MM.1S (cell line): ENCODE measurements around the gene GATAD2B.

Experiments
- EZH2 ChIP-seq: fragments of 300-600 bp; sonication (generic); optimal IDR thresholded peaks from 2 replicates; pipeline ENCODE3; 2017; ENCODE audit warnings: low read depth, mild to moderate bottlenecking, antibody characterized with exemption, low read length, mixed read lengths
- TF ChIP-seq, protein P1 (sequence below): fragments of 300-600 bp; sonication (generic); IDR thresholded peaks from 2 replicates; pipeline ENCODE4 v1.5.1; 2016; ENCODE audit warnings: antibody characterized with exemption, low read length, mixed read lengths

DNA sequence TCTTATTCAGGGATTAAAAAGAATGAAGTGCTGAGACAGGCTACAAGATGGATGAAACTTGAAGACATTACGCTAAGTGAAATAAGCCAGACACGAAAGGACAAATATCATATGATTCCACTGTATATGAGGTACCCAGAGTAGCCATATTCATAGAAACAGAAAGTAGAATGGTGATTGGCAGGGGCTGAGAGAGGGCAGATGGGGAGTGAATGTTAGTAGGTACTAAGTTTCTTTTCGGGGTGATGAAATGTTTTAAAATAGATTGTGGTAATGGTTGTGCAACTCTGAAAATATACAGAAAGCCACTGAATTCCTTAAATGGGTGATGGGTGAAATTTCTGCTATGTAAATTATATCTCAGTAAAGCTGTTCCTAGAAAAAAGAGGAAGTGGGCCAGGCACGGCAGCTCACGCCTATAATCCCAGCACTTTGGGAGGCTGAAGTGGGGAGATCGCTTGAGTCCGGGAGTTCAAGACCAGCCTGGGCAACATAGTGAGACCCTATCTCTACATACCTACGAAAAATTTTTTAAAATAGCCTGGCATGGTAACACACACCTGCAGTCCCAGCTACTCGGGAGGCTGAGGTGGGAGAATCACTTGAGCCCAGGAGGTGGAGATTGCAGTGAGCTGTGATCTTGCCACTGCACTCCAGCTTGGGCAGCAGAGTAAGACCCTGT, 131.7 kb downstream of the GATAD2B start:
- TF ChIP-seq, protein P1, sequence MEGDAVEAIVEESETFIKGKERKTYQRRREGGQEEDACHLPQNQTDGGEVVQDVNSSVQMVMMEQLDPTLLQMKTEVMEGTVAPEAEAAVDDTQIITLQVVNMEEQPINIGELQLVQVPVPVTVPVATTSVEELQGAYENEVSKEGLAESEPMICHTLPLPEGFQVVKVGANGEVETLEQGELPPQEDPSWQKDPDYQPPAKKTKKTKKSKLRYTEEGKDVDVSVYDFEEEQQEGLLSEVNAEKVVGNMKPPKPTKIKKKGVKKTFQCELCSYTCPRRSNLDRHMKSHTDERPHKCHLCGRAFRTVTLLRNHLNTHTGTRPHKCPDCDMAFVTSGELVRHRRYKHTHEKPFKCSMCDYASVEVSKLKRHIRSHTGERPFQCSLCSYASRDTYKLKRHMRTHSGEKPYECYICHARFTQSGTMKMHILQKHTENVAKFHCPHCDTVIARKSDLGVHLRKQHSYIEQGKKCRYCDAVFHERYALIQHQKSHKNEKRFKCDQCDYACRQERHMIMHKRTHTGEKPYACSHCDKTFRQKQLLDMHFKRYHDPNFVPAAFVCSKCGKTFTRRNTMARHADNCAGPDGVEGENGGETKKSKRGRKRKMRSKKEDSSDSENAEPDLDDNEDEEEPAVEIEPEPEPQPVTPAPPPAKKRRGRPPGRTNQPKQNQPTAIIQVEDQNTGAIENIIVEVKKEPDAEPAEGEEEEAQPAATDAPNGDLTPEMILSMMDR = no peak
- no peak for TF ChIP-seq EZH2
